ENCODE measurements around the gene ESYT2.
A peak's percentile ranks its signal among the peaks of the same experiment; 100 is the strongest.

Gene ESYT2

GRCh38 chr7:158837790-158838637, 8.7 kb upstream of the ESYT2 start:
- Histone ChIP-seq H3K27me3 (ENCODE audit: control insufficient read depth in 1 of 2, insufficient read depth in 2 of 2, low read length in 2 of 2) (no peaks in the 10 kb centered on the region), H3K36me3 (ENCODE audit: control insufficient read depth in 1 of 2, insufficient read depth in 2 of 2, low read length in 2 of 2) (no peaks in the 10 kb centered on the region), H3K4me3 (ENCODE audit: low read depth in 1 of 2, low read length in 2 of 2) (no peak overlapping the region), H3K27ac (ENCODE audit: low read depth, low read length) (no peak overlapping the region), H3K4me1 (ENCODE audit: control insufficient read depth in 1 of 2, insufficient read depth in 2 of 2, low read length in 2 of 2) (no peaks in the 10 kb centered on the region), H3K9ac (ENCODE audit: low read depth in 1 of 2, low read length in 2 of 2) (no peak overlapping the region), H3K9me3 (ENCODE audit: control insufficient read depth in 1 of 2, low read length in 2 of 2) (no peaks in the 10 kb centered on the region)

- Histone ChIP-seq H3K9ac (ENCODE audit: low read depth in 1 of 2, low read length in 2 of 2) (no peak overlapping the region), H3K4me1 (ENCODE audit: control insufficient read depth in 1 of 2, insufficient read depth in 2 of 2, low read length in 2 of 2) (no peaks in the 10 kb centered on the region), H3K36me3 (ENCODE audit: control insufficient read depth in 1 of 2, insufficient read depth in 2 of 2, low read length in 2 of 2) (no peaks in the 10 kb centered on the region), H3K27me3 (ENCODE audit: control insufficient read depth in 1 of 2, insufficient read depth in 2 of 2, low read length in 2 of 2) (no peaks in the 10 kb centered on the region), H3K4me3 (ENCODE audit: low read depth in 1 of 2, low read length in 2 of 2) (no peak overlapping the region), H3K9me3 (ENCODE audit: control insufficient read depth in 1 of 2, low read length in 2 of 2) (no peaks in the 10 kb centered on the region), H3K27ac (ENCODE audit: low read depth, low read length) (no peak overlapping the region)
These were observed 7.4 kb upstream of the ESYT2 start for GRCh38 chr7:158836692-158837091.

GRCh38 chr7:158834878-158835784, 5.8 kb upstream of the ESYT2 start:
- peaks cover 7% of the 10 kb centered on the region in 2 donors for H3K4me1 ChIP-seq (ENCODE audit: control insufficient read depth in 1 of 2, insufficient read depth in 2 of 2, low read length in 2 of 2)
- no peaks in the 10 kb centered on the region for H3K36me3 ChIP-seq (ENCODE audit: control insufficient read depth in 1 of 2, insufficient read depth in 2 of 2, low read length in 2 of 2)
- H3K27me3 ChIP-seq (ENCODE audit: control insufficient read depth in 1 of 2, insufficient read depth in 2 of 2, low read length in 2 of 2) = no peaks in the 10 kb centered on the region
- no peak overlapping the region for H3K27ac ChIP-seq (ENCODE audit: low read depth, low read length)
- no peak overlapping the region for H3K4me3 ChIP-seq (ENCODE audit: low read depth in 1 of 2, low read length in 2 of 2)
- no peaks in the 10 kb centered on the region for H3K9me3 ChIP-seq (ENCODE audit: control insufficient read depth in 1 of 2, low read length in 2 of 2)
- no peak overlapping the region for H3K9ac ChIP-seq (ENCODE audit: low read depth in 1 of 2, low read length in 2 of 2)

- Histone ChIP-seq H3K9ac (ENCODE audit: low read depth in 1 of 2, low read length in 2 of 2) (no peak overlapping the region), H3K9me3 (ENCODE audit: control insufficient read depth in 1 of 2, low read length in 2 of 2) (no peaks in the 10 kb centered on the region), H3K27ac (ENCODE audit: low read depth, low read length) (no peak overlapping the region), H3K4me1 (ENCODE audit: control insufficient read depth in 1 of 2, insufficient read depth in 2 of 2, low read length in 2 of 2) (peaks cover 7 to 8% of the 10 kb centered on the region in 2 donors), H3K36me3 (ENCODE audit: control insufficient read depth in 1 of 2, insufficient read depth in 2 of 2, low read length in 2 of 2) (no peaks in the 10 kb centered on the region), H3K27me3 (ENCODE audit: control insufficient read depth in 1 of 2, insufficient read depth in 2 of 2, low read length in 2 of 2) (no peaks in the 10 kb centered on the region), H3K4me3 (ENCODE audit: low read depth in 1 of 2, low read length in 2 of 2) (no peak overlapping the region)
These were observed 3.7 kb upstream of the ESYT2 start for GRCh38 chr7:158832994-158833393.

- no peak overlapping the region for H3K9ac ChIP-seq (ENCODE audit: low read depth in 1 of 2, low read length in 2 of 2)
- H3K4me3 ChIP-seq (ENCODE audit: low read depth in 1 of 2, low read length in 2 of 2) = no peak overlapping the region
- peaks cover 14% of the 10 kb centered on the region in 2 donors for H3K4me1 ChIP-seq (ENCODE audit: control insufficient read depth in 1 of 2, insufficient read depth in 2 of 2, low read length in 2 of 2)
- no peaks in the 10 kb centered on the region for H3K9me3 ChIP-seq (ENCODE audit: control insufficient read depth in 1 of 2, low read length in 2 of 2)
- H3K36me3 ChIP-seq (ENCODE audit: control insufficient read depth in 1 of 2, insufficient read depth in 2 of 2, low read length in 2 of 2) = no peaks in the 10 kb centered on the region
- no peak overlapping the region for H3K27ac ChIP-seq (ENCODE audit: low read depth, low read length)
- H3K27me3 ChIP-seq (ENCODE audit: control insufficient read depth in 1 of 2, insufficient read depth in 2 of 2, low read length in 2 of 2) = no peaks in the 10 kb centered on the region
These were observed 2.4 kb upstream of the ESYT2 start for GRCh38 chr7:158831738-158832091.

- peak overlapping the region; percentile 83 to 84 for H3K4me3 ChIP-seq (ENCODE audit: low read depth in 1 of 2, low read length in 2 of 2)
- no peaks in the 10 kb centered on the region for H3K27me3 ChIP-seq (ENCODE audit: control insufficient read depth in 1 of 2, insufficient read depth in 2 of 2, low read length in 2 of 2)
- H3K36me3 ChIP-seq (ENCODE audit: control insufficient read depth in 1 of 2, insufficient read depth in 2 of 2, low read length in 2 of 2) = no peaks in the 10 kb centered on the region
- H3K9ac ChIP-seq (ENCODE audit: low read depth in 1 of 2, low read length in 2 of 2) = peak overlapping the region; percentile 83 to 98
- no peaks in the 10 kb centered on the region for H3K9me3 ChIP-seq (ENCODE audit: control insufficient read depth in 1 of 2, low read length in 2 of 2)
- peaks cover 18 to 20% of the 10 kb centered on the region in 2 donors for H3K4me1 ChIP-seq (ENCODE audit: control insufficient read depth in 1 of 2, insufficient read depth in 2 of 2, low read length in 2 of 2)
- peak overlapping the region; percentile 99 for H3K27ac ChIP-seq (ENCODE audit: low read depth, low read length)
These were observed 958 bp upstream of the ESYT2 start for GRCh38 chr7:158830211-158830723.

- Histone ChIP-seq H3K4me1 (ENCODE audit: control insufficient read depth in 1 of 2, insufficient read depth in 2 of 2, low read length in 2 of 2) (peaks cover 20 to 25% of the 10 kb centered on the region in 2 donors), H3K9me3 (ENCODE audit: control insufficient read depth in 1 of 2, low read length in 2 of 2) (no peaks in the 10 kb centered on the region), H3K27ac (ENCODE audit: low read depth, low read length) (peak overlapping the region; percentile 99), H3K27me3 (ENCODE audit: control insufficient read depth in 1 of 2, insufficient read depth in 2 of 2, low read length in 2 of 2) (no peaks in the 10 kb centered on the region), H3K4me3 (ENCODE audit: low read depth in 1 of 2, low read length in 2 of 2) (peak overlapping the region; percentile 82 to 83), H3K36me3 (ENCODE audit: control insufficient read depth in 1 of 2, insufficient read depth in 2 of 2, low read length in 2 of 2) (no peaks in the 10 kb centered on the region), H3K9ac (ENCODE audit: low read depth in 1 of 2, low read length in 2 of 2) (peak overlapping the region; percentile 93 to 98)
These were observed 328 bp downstream of the ESYT2 start for GRCh38 chr7:158829021-158829341.

- no peaks in the 10 kb centered on the region for H3K27me3 ChIP-seq (ENCODE audit: control insufficient read depth in 1 of 2, insufficient read depth in 2 of 2, low read length in 2 of 2)
- peak overlapping the region; percentile 93 to 98 for H3K9ac ChIP-seq (ENCODE audit: low read depth in 1 of 2, low read length in 2 of 2)
- H3K9me3 ChIP-seq (ENCODE audit: control insufficient read depth in 1 of 2, low read length in 2 of 2) = no peaks in the 10 kb centered on the region
- no peaks in the 10 kb centered on the region for H3K36me3 ChIP-seq (ENCODE audit: control insufficient read depth in 1 of 2, insufficient read depth in 2 of 2, low read length in 2 of 2)
- peak overlapping the region; percentile 82 to 83 for H3K4me3 ChIP-seq (ENCODE audit: low read depth in 1 of 2, low read length in 2 of 2)
- H3K27ac ChIP-seq (ENCODE audit: low read depth, low read length) = peak overlapping the region; percentile 99
- peaks cover 20 to 26% of the 10 kb centered on the region in 2 donors for H3K4me1 ChIP-seq (ENCODE audit: control insufficient read depth in 1 of 2, insufficient read depth in 2 of 2, low read length in 2 of 2)
These were observed 932 bp downstream of the ESYT2 start for GRCh38 chr7:158828133-158829020.

- peaks cover 20 to 26% of the 10 kb centered on the region in 2 donors for H3K4me1 ChIP-seq (ENCODE audit: control insufficient read depth in 1 of 2, insufficient read depth in 2 of 2, low read length in 2 of 2)
These were observed 1.7 kb downstream of the ESYT2 start for GRCh38 chr7:158827411-158828132.

More at GRCh38 chr7:158827411-158828132, 1.7 kb downstream of the ESYT2 start:
- Histone ChIP-seq H3K4me3 (ENCODE audit: low read depth in 1 of 2, low read length in 2 of 2) (peak overlapping the region; percentile 82 to 83), H3K27me3 (ENCODE audit: control insufficient read depth in 1 of 2, insufficient read depth in 2 of 2, low read length in 2 of 2) (no peaks in the 10 kb centered on the region), H3K9ac (ENCODE audit: low read depth in 1 of 2, low read length in 2 of 2) (peak overlapping the region; percentile 75 to 93), H3K36me3 (ENCODE audit: control insufficient read depth in 1 of 2, insufficient read depth in 2 of 2, low read length in 2 of 2) (no peaks in the 10 kb centered on the region), H3K27ac (ENCODE audit: low read depth, low read length) (peak overlapping the region; percentile 99), H3K9me3 (ENCODE audit: control insufficient read depth in 1 of 2, low read length in 2 of 2) (no peaks in the 10 kb centered on the region)
